ENCODE data around the gene SCARF2. TPM values are rescaled to one million over a fixed set of nuclear protein-coding genes. Genes with fewer than 3 reads are reported as not detected.
"Not testable (repeated sequence)": the region's sequence is repeated elsewhere in the genome, so short reads cannot be mapped to it uniquely, and the experiment has no call there.

SCARF2 gene
- total RNA-seq: 10 to 100 TPM; 12.8 to 28.6 TPM

GRCh38 chr22:20437613-20438426, at the start of gene SCARF2:
TSS of gene SCARF2 (minus strand) at chr22:20437825. CDS start at chr22:20437754, 71 bp downstream.
- peak within 1 kb of the TSS; percentile 41 to 55 for H3K4me3 ChIP-seq
- TF ChIP-seq POLR2A (IDR thresholded peaks at IDR 0.05) (no peak), POLR2AphosphoS5 (IDR thresholded peaks at IDR 0.05) (no peak), CTCF (IDR thresholded peaks at IDR 0.05) (no peak)
- 4% methylated on average over 50 of the region's 95 CpGs for WGBS
- intact Hi-C loops (cut with DNase I): loop anchor here (5.0 to 10.0 kb wide), 2 partner anchors 59 to 117 kb away; partner anchors contain the start of gene KLHL22
- peak within 1 kb of the TSS; percentile 79 to 82 for H3K27ac ChIP-seq
- H3K9me3 ChIP-seq: no peaks in the 10 kb centered on the region
- H3K27me3 ChIP-seq (replicated peaks; ENCODE audit: insufficient read depth): no peaks in the 10 kb centered on the region
- no peaks in the 10 kb centered on the region for H3K36me3 ChIP-seq
- DNase-seq (ENCODE audit: low spot score): no peak
- peaks cover 6% of the 10 kb centered on the region for H3K4me1 ChIP-seq (replicated peaks)

- no peak for TF ChIP-seq CTCF (IDR thresholded peaks at IDR 0.05)
- TF ChIP-seq POLR2AphosphoS5 (IDR thresholded peaks at IDR 0.05): no peak
- no peak for TF ChIP-seq POLR2A (IDR thresholded peaks at IDR 0.05)
- Histone ChIP-seq H3K4me1 (replicated peaks) (no peaks in the 10 kb centered on the region), H3K27ac (no peak overlapping the region), H3K4me3 (no peak overlapping the region), H3K36me3 (no peaks in the 10 kb centered on the region), H3K27me3 (replicated peaks; ENCODE audit: insufficient read depth) (no peaks in the 10 kb centered on the region), H3K9me3 (no peaks in the 10 kb centered on the region)
- DNase-seq (ENCODE audit: low spot score): no peak
- intact Hi-C loops (cut with DNase I): no loop called here
- WGBS: 93% methylated on average over 2 of the region's 2 CpGs
Observed at GRCh38 chr22:20486229-20486628, 48.6 kb upstream of the SCARF2 start.

- WGBS: 98% methylated on average over 4 of the region's 4 CpGs
- intact Hi-C loops (cut with DNase I): no loop called here
Observed at GRCh38 chr22:20484948-20485683, 47.5 kb upstream of the SCARF2 start.

GRCh38 chr22:20483771-20484170, 46.1 kb upstream of the SCARF2 start:
- TF ChIP-seq CTCF (IDR thresholded peaks at IDR 0.05): no peak
- 97% methylated on average over 14 of the region's 14 CpGs for WGBS
- no peaks in the 10 kb centered on the region for H3K36me3 ChIP-seq
- no peaks in the 10 kb centered on the region for H3K9me3 ChIP-seq
- intact Hi-C loops (cut with DNase I): no loop called here
- H3K4me1 ChIP-seq (replicated peaks): no peaks in the 10 kb centered on the region
- no peak overlapping the region for H3K4me3 ChIP-seq
- no peak overlapping the region for H3K27ac ChIP-seq
- no peak for DNase-seq (ENCODE audit: low spot score)
- no peaks in the 10 kb centered on the region for H3K27me3 ChIP-seq (replicated peaks; ENCODE audit: insufficient read depth)

More at GRCh38 chr22:20484948-20485683, 47.5 kb upstream of the SCARF2 start:
- H3K36me3 ChIP-seq: no peaks in the 10 kb centered on the region
- no peaks in the 10 kb centered on the region for H3K4me1 ChIP-seq (replicated peaks)
- no peak overlapping the region for H3K4me3 ChIP-seq
- TF ChIP-seq POLR2A (IDR thresholded peaks at IDR 0.05): no peak
- no peak for TF ChIP-seq POLR2AphosphoS5 (IDR thresholded peaks at IDR 0.05)
- TF ChIP-seq CTCF (IDR thresholded peaks at IDR 0.05): no peak
- no peaks in the 10 kb centered on the region for H3K27me3 ChIP-seq (replicated peaks; ENCODE audit: insufficient read depth)
- no peak for DNase-seq (ENCODE audit: low spot score)
- no peaks in the 10 kb centered on the region for H3K9me3 ChIP-seq
- no peak overlapping the region for H3K27ac ChIP-seq

- H3K9me3 ChIP-seq; H3K27me3 ChIP-seq (replicated peaks; ENCODE audit: insufficient read depth); H3K36me3 ChIP-seq; intact Hi-C loops (cut with DNase I); H3K4me3 ChIP-seq; H3K4me1 ChIP-seq (replicated peaks); DNase-seq (ENCODE audit: low spot score); H3K27ac ChIP-seq: not testable (repeated sequence)
- WGBS: 90% methylated on average over 7 of the region's 7 CpGs
Observed at GRCh38 chr22:20483143-20483506, 45.5 kb upstream of the SCARF2 start.

Measured in prostate gland (tissue), 2 donors.